Motor neuron (in vitro differentiated cells): ENCODE data around the gene CSH1. TPM values are rescaled to one million over a fixed set of nuclear protein-coding genes. Genes with fewer than 3 reads are reported as not detected.

Source experiments
- ATAC-seq, 8 experiments: fragments of 200-7000 bp; cut with Tn5 transposase; replicated peaks in 6 of 8; 2 replicates each; pipeline ENCODE4 v1.8.0; 2021; ENCODE audit warnings: mild to moderate bottlenecking in 8 of 8, moderate library complexity in 8 of 8
- H3K27ac ChIP-seq, 2 donors: fragments of 250-450 bp; sonication (Bioruptor Pico); 2 replicates each; pipeline ENCODE4 v1.9.0; 2021; ENCODE audit warnings: antibody characterized with exemption in 2 of 2, mild to moderate bottlenecking in 2 of 2, moderate library complexity in 1 of 2
- H3K4me1 ChIP-seq, 2 donors: fragments of 250-450 bp; sonication (Bioruptor Pico); replicated peaks in 1 of 2; 2 replicates each; pipeline ENCODE4 v1.6.1; 2021; ENCODE audit warnings: antibody characterized with exemption in 2 of 2, mild to moderate bottlenecking in 2 of 2, moderate library complexity in 1 of 2
- H3K4me3 ChIP-seq, 5 donors: fragments of 250-450 bp; sonication (Bioruptor Pico); 2 replicates each; pipeline ENCODE4 v1.9.0; 2021; ENCODE audit warnings: antibody characterized with exemption in 5 of 5, mild to moderate bottlenecking in 5 of 5, moderate library complexity in 4 of 5
- WGBS, 10 experiments: fragments of 450-650 bp; shearing (Covaris generic); methylation state at CpG; one replicate each; pipeline ENCODE4 v1.0.0; 2022; 5-methylcytosine and 5-hydroxymethylcytosine counted together
- in situ Hi-C, 9 experiments: fragments of 400-800 bp; cut with MboI; loops; one replicate each; pipeline ENCODE4 v1.15.0; 2021; ENCODE audit warnings: low sequenced_read_pairs in 9 of 9, low pct_unique_long_range_greater_than_20kb in 2 of 9; ENCODE audit not compliant: unreplicated experiment in 9 of 9
- total RNA-seq, 8 experiments: library from RNA; unstranded; fragments of 300-600 nt; gene quantifications; 2 replicates each; pipeline versions ENCODE4 v1.2.3 to v1.2.4, GENCODE V29; 2022

Gene CSH1
- total RNA-seq, 8 experiments from 2014 or later, result 0.24 to 0.46 TPM; not detected in 6

DNA sequence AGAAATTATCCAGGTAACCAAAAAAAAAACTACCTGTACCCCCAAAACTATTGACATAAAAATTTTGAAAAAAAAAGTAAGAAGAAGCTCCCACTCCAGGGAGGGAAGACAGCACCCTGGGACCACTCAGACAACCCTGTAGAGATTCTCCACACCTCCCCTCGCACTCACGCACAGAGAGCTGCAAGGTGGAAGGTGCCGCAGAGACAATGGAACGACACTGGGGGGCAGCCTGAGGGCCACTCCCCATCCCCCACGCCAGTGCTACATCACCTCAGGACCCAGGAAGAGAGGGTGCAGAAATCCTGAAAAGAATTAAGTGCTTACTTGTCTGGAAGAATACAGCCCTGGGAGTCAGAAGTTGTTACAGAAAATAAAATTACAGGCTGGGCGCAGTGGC lies 40.9 kb upstream of the CSH1 start:
- H3K4me3 ChIP-seq, result no peak overlapping the region
- in situ Hi-C loops, result loop anchor here in 2 of 9 experiments (25.0 kb wide), 1 partner anchor 200 kb away; the partner anchor contains the start of gene ERN1 (in 2 of the 2)
- ATAC-seq, result no peak
- H3K4me1 ChIP-seq, result peaks cover 0 to under 1% of the 10 kb centered on the region in 2 donors
- 0 to 96% (median 75%) methylated on average over 1 to 5 of the region's 6 CpGs; no CpG with 5 or more reads in 4 of the 10 experiments for WGBS, 10 experiments
- no peak overlapping the region for H3K27ac ChIP-seq

GRCh38 chr17:63934183-63935112 lies 38.1 kb upstream of the CSH1 start:
- 0 to 100% (median 67%) methylated on average over 1 to 4 of the region's 21 CpGs; no CpG with 5 or more reads in 5 of the 10 experiments for WGBS, 10 experiments
- Histone ChIP-seq H3K4me3 (no peak overlapping the region), H3K4me1 (peaks cover 0 to 7% of the 10 kb centered on the region in 2 donors), H3K27ac (no peak overlapping the region)
- ATAC-seq, result peak in 2 of 8 experiments; percentile 33 to 58
- in situ Hi-C loops, result loop anchor here in 2 of 9 experiments (25.0 kb wide), 1 partner anchor 203 kb away; the partner anchor contains the start of gene ERN1 (in 2 of the 2)

DNA sequence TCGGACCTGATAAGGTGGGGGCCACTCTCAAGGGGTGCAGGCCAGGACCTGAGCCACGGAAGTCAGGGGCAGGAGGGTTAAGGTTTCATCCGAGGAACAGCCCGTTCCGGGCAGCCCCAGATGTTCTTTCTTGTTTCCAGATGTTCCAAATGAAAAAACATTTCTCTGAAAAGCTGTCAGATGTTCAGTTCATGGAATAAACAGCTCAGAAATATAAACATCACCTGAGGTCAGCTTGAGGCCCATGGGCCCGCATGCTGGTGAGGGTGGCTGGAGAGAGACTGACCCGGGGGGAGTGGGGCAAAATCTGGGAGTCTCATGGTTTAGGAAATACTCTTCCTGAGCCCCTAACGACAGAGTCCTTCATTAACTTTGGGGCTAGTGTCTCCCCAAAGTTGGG lies 37.2 kb upstream of the CSH1 start:
- in situ Hi-C loops, result loop anchor here in 2 of 9 experiments (25.0 kb wide), 1 partner anchor 204 kb away; the partner anchor contains the start of gene ERN1 (in 2 of the 2)
- WGBS, 10 experiments, result 22 to 100% (median 100%) methylated on average over 1 to 8 of the region's 8 CpGs; no CpG with 5 or more reads in 5 of the 10 experiments
- no peak overlapping the region for H3K4me3 ChIP-seq
- H3K27ac ChIP-seq, result no peak overlapping the region
- ATAC-seq, result no peak
- peaks cover 0 to 7% of the 10 kb centered on the region in 2 donors for H3K4me1 ChIP-seq

GRCh38 chr17:63932721-63933120 lies 36.3 kb upstream of the CSH1 start:
- peaks cover 0 to 7% of the 10 kb centered on the region in 2 donors for H3K4me1 ChIP-seq
- H3K4me3 ChIP-seq, result no peak overlapping the region
- no peak for ATAC-seq
- in situ Hi-C loops, result loop anchor here in 2 of 9 experiments (25.0 kb wide), 1 partner anchor 205 kb away; the partner anchor contains the start of gene ERN1 (in 2 of the 2)
- WGBS, 10 experiments, result 83 to 100% (median 100%) methylated on average over 1 of the region's 4 CpGs; no CpG with 5 or more reads in 7 of the 10 experiments
- no peak overlapping the region for H3K27ac ChIP-seq

DNA sequence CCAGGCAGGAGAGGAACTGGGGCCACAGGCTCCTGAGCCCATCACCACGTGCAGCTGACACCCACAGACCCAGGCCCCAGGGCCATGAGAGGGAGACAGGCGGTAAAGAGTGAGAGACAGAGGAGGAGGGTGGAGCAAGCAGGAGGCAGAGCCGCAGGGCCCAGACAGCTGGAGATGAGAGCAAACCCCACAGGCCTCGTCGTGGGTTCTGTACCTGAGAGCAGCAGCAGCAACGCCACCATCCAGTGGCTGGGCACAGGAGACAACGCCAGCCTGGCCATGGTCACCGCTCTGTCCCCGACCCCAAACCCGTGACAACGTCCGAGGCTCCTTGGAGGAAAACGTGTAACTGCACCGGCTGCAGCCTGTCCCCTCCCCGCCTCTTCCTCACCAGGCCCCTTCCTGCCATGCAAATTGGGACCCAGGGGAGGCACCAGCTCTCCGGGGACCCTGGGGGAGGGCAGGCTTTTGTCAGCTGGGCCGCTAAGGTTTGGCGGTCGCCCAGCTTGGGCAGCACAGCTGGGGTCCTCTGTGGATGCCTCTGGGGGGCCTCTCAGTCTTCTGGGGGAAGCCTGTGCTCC lies 35.7 kb upstream of the CSH1 start, which contains the start of gene CD79B:
CD79B (minus strand) TSS at position 351 of the 581 bp plus-strand sequence; CDS start at position 281, 70 bp downstream.
- H3K27ac ChIP-seq, result no peak within 1 kb of the TSS
- in situ Hi-C loops, result loop anchor here in 2 of 9 experiments (25.0 kb wide), 1 partner anchor 205 kb away; the partner anchor contains the start of gene ERN1 (in 2 of the 2)
- peaks cover 0 to 7% of the 10 kb centered on the region in 2 donors for H3K4me1 ChIP-seq
- H3K4me3 ChIP-seq, result no peak within 1 kb of the TSS
- WGBS, 10 experiments, result 85% methylated on average over 13 of the region's 19 CpGs; no CpG with 5 or more reads in 9 of the 10 experiments
- ATAC-seq, result peak in 2 of 8 experiments; percentile 18 to 23

DNA sequence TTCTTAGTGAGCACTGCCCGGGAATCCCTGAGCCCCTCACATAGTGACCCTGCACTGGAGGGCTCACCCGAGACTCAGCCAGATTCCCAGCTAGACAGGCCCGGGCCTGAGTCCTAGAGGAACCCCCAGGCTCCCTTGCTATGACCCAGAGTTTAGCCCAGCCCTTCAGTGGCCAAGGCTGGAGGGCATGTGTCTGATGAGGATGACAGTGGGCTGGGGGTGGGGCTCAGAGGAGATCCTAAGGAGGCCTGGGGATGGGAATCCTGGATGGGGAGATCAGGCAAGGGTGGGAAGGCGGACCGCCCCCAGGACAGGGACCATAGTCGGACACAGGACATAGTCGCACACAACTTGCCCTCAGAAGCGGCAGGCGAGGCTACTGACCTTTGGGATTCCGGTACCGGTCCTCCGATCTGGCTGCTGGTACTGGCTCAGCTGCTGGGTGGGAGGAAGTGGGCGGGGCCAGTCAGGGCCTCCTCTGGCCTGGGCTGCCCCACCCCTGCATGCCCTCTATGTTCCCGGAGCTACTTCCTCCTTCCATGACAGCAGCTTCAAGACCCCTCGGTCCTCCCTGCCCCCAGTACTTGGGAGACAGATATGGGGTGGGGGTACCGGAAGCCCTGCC lies 34.7 kb upstream of the CSH1 start:
- in situ Hi-C loops, result loop anchor here in 2 of 9 experiments (25.0 kb wide), 1 partner anchor 206 kb away; the partner anchor contains the start of gene ERN1 (in 2 of the 2)
- WGBS, 10 experiments, result 77% methylated on average over 5 of the region's 16 CpGs; no CpG with 5 or more reads in 9 of the 10 experiments
- Histone ChIP-seq H3K27ac (no peak overlapping the region), H3K4me3 (no peak overlapping the region), H3K4me1 (peaks cover 0 to 7% of the 10 kb centered on the region in 2 donors)
- peak in 4 of 8 experiments; percentile 24 to 73 (median 49) for ATAC-seq

- in situ Hi-C loops, result loop anchor here in 3 of 9 experiments (10.0 to 25.0 kb wide), 2 partner anchors 85 to 207 kb away; partner anchors contain the start of gene ERN1 (in 2 of the 3)
These were observed 33.7 kb upstream of the CSH1 start for GRCh38 chr17:63929860-63930766.

GRCh38 chr17:63928966-63929695 lies 32.8 kb upstream of the CSH1 start:
- H3K27ac ChIP-seq, result no peak overlapping the region
- 63 to 80% (median 80%) methylated on average over 1 to 2 of the region's 10 CpGs; no CpG with 5 or more reads in 7 of the 10 experiments for WGBS, 10 experiments
- in situ Hi-C loops, result loop anchor here in 3 of 9 experiments (10.0 to 25.0 kb wide), 2 partner anchors 86 to 208 kb away; partner anchors contain the start of gene ERN1 (in 2 of the 3)
- peaks cover 0 to 7% of the 10 kb centered on the region in 2 donors for H3K4me1 ChIP-seq
- H3K4me3 ChIP-seq, result no peak overlapping the region
- no peak for ATAC-seq

More at GRCh38 chr17:63929860-63930766, 33.7 kb upstream of the CSH1 start:
- H3K4me1 ChIP-seq, result peaks cover 0 to 7% of the 10 kb centered on the region in 2 donors
- WGBS, 10 experiments, result 50 to 98% (median 83%) methylated on average over 2 to 11 of the region's 24 CpGs; no CpG with 5 or more reads in 4 of the 10 experiments
- ATAC-seq, result peak in 4 of 8 experiments; percentile 43 to 65 (median 47)
- H3K4me3 ChIP-seq, result no peak overlapping the region
- H3K27ac ChIP-seq, result no peak overlapping the region

- Histone ChIP-seq H3K27ac (no peak overlapping the region), H3K4me3 (no peak overlapping the region), H3K4me1 (peaks cover 0 to 7% of the 10 kb centered on the region in 2 donors)
- ATAC-seq, result no peak
- in situ Hi-C loops, result loop anchor here in 3 of 9 experiments (10.0 to 25.0 kb wide), 2 partner anchors 87 to 209 kb away; partner anchors contain the start of gene ERN1 (in 2 of the 3)
- 60 to 95% (median 83%) methylated on average over 3 to 5 of the region's 10 CpGs; no CpG with 5 or more reads in 6 of the 10 experiments for WGBS, 10 experiments
These were observed 31.8 kb upstream of the CSH1 start for GRCh38 chr17:63928172-63928666.

DNA sequence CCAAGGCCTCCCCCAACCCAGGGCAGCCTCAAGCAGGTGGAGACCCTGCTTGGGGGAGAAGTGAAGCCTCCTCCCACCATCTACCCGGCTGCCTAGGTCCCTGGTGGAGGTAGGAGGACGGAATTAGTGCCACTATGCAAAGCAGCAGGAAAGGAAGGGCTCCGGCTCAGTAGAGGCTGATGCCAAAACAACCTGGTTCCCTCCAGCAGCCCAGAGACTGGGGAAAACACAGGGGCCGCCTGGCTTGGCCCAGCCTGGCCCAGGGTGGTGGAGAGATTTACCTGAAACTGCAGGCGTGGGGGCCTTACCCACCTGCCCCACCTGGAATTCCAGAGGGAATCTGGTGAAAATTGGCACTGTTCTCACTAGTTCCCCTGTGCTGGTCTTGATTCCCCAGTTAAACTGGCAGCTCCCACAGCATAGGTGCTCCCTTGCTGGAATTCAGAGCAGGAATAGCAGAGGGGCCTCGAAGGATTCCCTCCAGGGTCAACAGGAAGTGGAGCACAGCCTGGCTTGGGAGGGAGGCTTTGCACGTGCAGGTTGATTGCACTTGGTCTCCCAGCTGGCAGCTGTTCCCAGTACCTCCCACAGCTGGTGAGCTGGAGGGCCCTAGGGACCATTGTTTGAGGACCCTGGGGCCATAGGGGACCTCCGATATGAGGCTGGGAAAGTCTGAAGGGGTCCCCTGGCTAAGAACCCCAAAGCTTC lies 31.2 kb upstream of the CSH1 start:
- no peak for ATAC-seq
- H3K4me1 ChIP-seq, result peaks cover 0 to 7% of the 10 kb centered on the region in 2 donors
- no peak overlapping the region for H3K4me3 ChIP-seq
- in situ Hi-C loops, result loop anchor here in 3 of 9 experiments (10.0 to 25.0 kb wide), 2 partner anchors 87 to 210 kb away; partner anchors contain the start of gene ERN1 (in 2 of the 3)
- H3K27ac ChIP-seq, result no peak overlapping the region
- WGBS, 10 experiments, result 30 to 100% (median 77%) methylated on average over 1 to 3 of the region's 8 CpGs; no CpG with 5 or more reads in 5 of the 10 experiments
